ENCODE results near the gene XRCC4.

Gene XRCC4

DNA sequence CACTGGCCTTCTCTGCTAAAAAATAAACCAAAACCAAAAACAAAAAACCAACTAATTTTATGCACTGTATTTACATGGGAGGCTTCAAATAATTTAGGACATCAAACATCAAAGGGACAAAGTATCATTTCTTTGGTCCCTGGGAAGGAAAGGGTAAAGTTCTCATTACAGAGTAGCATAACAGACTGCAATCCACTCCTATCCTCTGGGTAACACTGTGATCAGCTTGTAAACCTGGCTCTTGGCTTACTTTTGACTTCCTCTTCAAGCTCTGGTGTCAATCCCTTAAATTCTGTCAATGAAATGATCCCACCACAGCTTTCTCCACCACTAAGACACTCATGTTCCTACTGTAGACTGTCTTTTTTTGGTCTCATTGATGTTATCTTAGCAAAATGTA is 324.4 kb downstream of the XRCC4 start:
- H3K4me1 ChIP-seq (ENCODE audit: control insufficient read depth in 1 of 2, insufficient read depth in 2 of 2, low read length in 2 of 2), result no peaks in the 10 kb centered on the region
- H3K4me3 ChIP-seq (ENCODE audit: low read depth in 1 of 2, low read length in 2 of 2), result no peak overlapping the region
- no peak overlapping the region for H3K27ac ChIP-seq (ENCODE audit: low read depth, low read length)
- H3K9ac ChIP-seq (ENCODE audit: low read depth in 1 of 2, low read length in 2 of 2), result no peak overlapping the region
- no peaks in the 10 kb centered on the region for H3K9me3 ChIP-seq (ENCODE audit: control insufficient read depth in 1 of 2, low read length in 2 of 2)
- H3K36me3 ChIP-seq (ENCODE audit: control insufficient read depth in 1 of 2, insufficient read depth in 2 of 2, low read length in 2 of 2), result no peaks in the 10 kb centered on the region
- H3K27me3 ChIP-seq (ENCODE audit: control insufficient read depth in 1 of 2, insufficient read depth in 2 of 2, low read length in 2 of 2), result no peaks in the 10 kb centered on the region
